CD4-positive, alpha-beta T cell treated with Interferon alpha-2 for 1 hour (primary cell): Measurements from ENCODE around the gene GFRA4.
"Not testable (repeated sequence)": the region's sequence is repeated elsewhere in the genome, so short reads cannot be mapped to it uniquely, and the experiment has no call there.

ENCODE experiments used
- DNase-seq, 2 donors: peaks; one replicate each; pipeline ENCODE4 v3.0.0-alpha.2; 2020 to 2022

Gene GFRA4

DNA sequence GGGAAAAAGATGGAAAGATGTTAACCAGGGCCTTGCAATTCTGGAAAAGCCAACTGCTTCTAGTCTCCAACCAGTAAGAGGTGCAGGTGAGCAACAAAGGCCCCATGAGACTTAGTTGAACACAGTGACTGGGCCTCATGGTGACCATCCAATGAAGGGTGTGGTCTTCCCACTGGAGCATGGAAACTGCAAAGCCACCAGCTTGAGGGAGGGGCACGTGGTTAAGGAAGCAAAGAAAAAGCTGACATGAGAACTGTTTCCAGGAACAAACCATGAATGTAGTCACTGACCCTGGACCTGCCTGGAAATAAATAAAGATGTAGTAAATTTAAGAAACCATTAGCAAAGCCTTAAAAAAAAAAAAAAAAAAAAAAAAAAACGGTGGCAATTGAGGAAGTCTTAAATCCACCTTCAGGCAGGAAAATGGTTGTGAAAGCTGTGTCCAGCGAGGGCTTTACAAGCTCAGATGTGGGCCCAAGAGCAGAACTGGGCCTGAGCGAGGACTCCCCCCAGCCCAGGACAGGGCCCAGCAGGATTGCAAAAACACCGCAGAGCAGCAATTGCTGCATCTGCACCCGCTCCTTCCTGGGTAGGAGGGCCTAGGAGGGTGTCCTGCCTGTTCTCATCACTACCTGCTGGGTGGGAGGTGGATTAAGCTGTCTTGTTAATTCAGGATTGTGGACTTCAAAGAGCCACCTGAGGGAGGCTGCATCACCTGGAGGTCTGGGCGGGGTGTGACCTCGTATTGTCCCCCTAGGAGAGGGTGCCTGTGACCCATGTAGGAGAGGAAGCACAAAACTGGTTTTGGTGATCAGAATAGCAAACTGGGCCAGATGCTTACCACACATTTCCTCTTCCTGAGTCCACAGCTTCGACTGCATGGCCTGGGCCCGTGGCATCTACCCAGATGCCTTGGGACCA, 10.3 kb downstream of the GFRA4 start:
- no peak for DNase-seq

DNA sequence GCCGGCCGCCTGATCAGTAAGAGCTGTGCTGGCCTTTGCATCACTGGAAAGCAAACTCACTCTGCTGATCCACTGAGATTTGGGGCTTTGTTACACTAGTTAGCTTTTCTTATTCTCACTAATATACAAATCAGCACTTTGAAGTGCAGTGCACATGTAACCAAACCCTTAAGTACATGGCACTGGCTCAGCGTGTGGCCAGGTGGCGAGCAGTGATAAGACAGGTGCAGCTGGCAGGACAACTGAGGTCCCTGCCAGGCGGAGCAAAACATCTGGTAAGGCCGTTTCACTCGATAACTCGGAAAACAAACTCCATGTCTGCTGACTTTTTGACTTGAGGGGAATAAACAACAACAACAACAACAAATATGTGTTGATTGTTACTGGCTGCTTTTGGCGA, 11.0 kb downstream of the GFRA4 start:
- no peak for DNase-seq

DNA sequence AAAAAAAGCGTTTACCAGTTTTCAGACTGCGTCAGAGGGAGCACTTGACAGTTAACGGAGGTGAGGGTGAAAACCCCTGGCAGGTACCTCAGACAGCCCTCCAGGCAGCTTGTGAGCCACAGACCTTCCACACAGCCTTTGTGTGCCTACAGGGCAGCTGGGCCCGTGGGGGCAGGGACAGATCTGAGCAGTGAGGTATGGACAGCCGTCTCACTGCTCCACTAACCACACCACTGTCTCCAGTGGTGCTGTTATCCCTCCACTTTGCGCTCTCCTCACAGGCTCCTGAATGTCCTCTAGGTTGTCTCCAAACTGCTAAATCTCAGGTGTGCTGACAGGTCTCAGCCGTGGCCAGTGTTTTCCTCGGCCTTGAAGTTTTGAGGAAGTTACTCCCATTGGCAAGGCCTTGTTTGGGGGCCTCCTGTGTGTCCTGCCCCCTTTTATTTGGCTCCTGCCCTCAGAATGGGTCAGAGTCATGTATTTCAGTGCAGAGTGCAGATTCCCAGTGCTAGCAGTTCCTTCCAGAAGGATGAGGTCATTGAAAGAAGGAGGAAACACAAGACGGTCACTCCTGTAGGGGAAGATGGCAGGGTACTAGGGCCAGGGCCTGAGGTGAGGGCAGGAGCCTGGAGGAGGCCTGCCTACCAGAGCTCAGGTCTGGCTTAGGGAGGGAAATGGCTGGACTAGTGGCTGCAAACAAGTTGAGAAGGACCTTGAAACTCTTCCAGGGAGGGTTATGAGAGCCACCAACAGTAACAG, 11.8 kb downstream of the GFRA4 start:
- DNase-seq: no peak

DNA sequence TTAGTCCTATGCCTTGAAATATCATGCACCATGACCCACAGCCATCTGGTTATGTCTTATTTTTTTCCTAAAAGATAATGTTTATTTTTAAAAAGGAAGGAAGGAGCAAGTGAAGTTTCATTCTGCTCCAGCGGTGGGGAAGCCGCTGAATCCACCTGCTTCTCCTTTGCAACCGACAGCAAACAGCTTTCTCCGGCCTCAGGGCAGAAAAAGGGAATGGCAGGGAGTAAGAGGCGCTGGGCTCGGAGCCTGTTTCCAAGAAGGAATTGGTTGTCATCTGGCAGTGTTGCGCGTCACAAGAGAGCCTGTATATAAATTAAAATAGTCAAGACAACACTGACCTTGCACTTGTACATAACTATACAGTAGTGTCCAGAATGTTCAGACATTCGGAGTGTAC, 14.2 kb downstream of the GFRA4 start:
- no peak for DNase-seq

DNA sequence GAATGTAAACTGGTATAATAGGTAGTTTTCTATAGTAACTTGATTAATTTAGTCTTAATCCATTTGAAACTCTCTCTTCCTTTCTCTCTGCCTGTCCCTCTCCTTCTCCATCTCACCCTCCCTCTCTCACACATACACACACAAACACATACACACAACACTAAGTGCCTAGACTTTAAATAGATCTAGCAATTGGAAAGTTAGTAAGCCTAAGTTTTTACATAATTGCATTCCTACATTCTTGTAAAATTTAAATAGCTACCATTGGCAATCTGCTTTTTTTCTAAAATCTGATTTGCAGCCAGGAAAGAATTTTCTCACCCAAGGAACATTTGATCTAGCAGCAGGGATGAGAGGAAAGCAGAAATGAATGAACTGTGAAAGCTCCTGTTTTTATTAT, 15.7 kb downstream of the GFRA4 start:
- no peak for DNase-seq

DNA sequence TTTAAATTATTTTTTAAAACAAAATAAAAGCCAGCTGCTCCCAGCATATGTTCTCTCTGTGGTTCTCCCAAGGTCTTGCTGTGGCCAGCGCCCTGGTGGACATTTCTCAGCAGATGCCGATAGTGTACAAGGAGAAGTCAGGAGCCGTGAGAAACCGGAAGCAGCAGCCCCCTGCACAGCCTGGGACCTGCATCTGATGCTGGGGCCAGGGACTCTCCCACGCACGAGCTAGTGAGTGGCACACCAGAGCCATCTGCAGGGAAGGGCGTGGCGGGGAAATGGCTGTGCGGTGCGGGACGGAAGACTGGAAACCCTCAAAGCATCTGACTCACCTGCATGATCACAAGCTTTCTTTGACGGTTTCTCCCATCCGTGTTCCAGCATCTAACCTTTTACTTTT, 16.5 kb downstream of the GFRA4 start:
- DNase-seq: no peak

DNA sequence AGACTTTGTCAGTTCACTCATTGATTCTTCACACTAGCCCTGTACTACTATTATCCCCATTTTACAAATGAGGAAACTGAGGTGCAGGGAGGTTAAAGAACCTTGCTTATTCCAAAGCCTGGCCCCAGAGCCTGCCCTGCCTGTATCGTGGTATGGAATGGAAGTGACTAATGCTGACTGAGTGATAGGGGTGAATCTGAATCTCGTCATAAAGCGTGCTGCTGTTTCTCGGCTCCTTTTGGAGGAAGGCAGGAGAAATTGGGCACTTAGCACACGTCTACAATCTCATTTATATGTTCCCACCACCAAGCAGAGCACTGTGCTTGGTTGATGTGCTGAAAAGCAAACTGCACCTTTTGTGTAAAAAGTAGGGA, 17.1 kb downstream of the GFRA4 start:
- no peak for DNase-seq

DNA sequence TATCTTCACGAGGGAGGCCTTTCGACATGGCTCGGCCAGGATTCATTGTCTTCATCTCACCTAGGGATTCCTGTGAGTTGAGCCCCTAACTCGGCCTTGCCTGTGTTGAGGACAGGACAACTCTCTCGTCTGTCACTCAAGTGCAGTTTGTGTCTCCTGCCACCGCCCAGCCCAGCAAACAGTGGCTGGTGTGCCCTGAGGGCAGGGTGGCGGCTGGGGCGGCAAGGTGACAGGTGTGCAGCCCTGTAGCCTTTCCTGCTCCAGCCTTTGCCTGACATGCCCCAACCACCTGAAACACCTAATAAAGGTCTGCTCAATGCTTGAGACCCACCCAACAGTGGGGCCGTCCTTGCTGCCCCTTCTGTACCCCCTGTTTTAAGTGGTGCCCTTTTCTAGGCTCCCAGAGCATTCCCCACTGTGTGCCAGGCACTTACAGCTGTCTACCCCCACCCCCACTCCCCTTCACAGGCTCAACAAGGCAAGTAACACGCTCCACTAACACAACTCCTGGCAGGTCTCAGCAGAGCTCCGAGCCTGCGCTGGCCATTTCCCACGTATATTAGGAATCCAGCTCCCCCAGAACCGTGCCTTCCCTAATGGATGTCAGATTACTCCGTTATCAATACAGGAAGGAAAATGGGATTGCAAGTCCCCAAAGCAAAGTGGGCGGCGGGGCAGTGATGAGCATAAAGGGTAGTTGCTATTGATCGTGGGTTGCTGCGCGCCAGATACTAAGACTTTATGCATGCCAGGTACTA, 17.7 kb downstream of the GFRA4 start:
- no peak for DNase-seq

DNA sequence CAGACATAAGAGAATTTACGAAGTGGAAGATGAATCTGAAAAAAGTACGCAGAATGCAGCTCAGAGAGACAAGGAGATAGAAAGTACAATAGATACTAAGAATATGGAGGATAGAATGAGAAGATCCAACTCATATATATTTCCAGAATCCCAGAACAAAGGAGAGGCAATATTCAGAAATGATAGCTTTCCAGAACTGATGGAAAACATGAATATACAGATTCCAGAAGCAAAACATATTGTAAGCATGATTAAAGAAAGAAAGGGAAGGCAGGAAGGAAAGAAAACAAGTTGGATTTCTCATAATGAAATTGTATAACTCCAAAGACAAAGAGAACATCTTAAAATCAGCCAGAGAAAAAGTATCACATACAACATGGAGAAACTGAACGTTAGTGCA, 22.9 kb downstream of the GFRA4 start:
- no peak for DNase-seq

DNA sequence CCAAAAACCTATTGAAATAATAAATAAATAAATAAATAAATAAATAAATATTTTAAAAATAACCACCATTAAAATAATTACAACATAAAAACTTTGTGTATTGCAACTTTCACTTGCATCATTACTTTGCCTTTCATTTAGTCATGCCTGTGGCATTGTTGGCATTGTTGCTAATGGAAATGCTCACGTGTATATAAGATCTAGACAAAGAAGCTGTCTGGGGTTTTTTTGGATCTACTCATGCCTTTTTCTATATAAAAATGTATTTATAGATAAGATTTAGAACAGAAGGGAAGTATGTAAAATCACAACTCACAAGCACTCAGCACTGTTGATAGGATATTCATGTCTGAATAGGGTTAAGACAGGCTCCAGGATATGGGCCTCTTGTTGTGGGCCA, 27.9 kb downstream of the GFRA4 start:
- no peak for DNase-seq

DNA sequence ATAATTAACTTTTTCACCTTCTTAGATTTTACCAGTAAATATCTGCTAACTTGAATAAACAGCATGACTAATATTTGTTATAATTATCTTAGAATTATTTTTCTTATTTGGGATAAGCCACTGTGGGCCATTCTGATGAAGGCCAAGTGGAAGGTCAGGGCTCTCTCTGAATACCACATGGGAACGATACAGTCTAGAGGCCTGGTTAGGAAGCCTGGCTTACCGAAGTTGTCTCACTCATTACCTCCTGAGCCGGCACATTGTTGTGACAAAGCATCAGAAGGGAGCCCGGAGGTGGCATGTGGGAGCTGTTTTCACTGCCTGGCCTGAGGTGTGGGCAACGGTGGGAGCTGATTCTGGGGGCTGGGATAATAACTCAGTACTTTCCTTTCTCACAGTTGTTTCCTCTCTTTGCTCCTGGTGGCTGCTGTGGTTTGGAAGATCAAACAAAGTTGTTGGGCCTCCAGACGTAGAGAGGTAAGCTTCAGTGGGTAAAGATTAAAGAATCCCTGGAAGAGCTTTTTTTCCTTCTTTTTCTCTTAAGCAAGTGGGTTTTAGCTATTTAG, 29.2 kb downstream of the GFRA4 start:
- no peak for DNase-seq

DNA sequence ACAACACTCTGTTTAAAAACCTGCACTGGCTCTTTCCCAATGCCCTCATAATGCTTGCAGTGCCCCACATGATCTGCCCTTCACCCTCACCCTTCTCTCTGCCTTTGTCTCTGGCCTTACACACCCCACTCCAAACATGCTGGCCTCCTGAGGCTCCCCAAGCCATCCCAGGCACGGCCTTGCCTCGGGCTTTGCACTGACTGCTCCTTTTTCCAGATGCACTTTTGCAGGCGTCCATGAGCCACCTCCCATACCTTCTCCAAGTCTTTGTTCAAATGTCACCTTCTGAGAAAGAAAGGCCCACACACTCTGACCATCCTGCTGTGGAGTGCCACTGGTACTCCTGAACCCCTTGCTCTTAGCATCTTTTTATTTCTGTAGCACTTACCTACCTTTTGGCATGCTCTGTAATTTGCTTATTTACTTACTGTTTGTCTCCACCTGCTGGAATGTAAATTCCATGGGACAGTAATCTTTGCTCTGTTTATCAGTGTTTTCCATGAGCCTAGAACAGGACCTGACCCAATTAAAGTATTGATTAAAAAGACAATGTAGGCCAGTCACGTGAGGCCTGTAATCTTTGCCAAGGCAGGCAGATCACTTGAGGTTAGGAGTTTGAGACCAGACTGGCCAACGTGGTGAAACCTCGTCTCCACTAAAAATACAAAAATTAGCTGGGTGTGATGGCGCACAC, 30.7 kb downstream of the GFRA4 start:
- DNase-seq: no peak

DNA sequence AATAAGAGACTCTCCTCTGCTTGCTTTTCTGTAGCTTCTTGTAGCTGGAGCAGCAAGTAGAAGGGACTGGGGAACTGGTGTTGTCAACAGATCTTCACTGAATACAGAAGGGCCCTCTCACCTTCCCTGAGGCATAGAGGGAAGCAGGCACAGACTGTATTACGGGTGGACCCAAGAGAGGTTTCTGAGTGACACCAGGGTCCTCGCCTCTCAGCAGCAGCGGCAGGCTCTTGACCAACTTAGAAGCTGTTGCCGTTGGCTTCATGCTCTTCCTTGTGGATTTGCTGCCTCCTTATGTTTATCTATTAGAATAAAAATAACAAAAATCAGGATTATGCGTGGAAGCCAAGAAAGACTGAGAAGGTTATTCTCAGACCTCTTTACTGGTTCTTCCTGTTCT, 31.7 kb downstream of the GFRA4 start:
- no peak for DNase-seq

DNA sequence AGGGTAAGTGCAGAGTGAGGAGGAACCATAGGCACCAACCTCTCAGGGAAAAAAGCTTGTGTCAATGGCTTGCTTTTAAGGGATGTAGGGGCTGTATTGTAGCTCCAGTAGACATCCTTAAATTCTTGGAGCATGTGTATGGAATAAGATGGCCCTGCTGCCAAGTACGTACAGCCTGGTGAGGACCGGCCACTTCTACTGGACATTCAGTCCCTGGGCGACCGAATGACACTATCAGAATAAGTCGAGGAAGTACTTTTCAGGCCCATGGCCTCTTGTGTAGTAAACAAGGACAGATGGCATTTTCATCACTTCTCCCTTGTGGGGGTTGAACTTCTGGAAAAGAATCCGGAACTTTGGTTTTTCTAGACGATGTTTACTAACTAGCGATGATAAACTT, 32.8 kb downstream of the GFRA4 start:
- DNase-seq: no peak

DNA sequence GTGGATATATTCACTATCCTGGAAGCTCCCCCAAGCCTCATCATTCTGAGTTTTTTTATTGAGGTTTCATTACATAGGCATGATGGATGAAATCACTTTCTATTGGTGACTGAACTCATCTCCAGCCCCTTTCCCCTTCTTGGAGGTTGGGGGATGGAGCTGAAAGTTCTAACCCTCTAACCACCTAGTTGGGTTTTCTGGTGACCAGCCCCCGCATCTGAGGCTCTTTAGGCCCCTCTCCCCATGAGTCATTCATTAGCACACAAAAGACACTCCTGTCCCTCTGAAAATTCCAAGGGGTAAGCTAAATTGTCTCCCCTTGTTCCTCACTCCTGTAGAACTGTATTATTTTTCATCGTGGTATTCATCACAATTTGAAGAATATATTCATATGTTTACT, 33.3 kb downstream of the GFRA4 start:
- no peak for DNase-seq

DNA sequence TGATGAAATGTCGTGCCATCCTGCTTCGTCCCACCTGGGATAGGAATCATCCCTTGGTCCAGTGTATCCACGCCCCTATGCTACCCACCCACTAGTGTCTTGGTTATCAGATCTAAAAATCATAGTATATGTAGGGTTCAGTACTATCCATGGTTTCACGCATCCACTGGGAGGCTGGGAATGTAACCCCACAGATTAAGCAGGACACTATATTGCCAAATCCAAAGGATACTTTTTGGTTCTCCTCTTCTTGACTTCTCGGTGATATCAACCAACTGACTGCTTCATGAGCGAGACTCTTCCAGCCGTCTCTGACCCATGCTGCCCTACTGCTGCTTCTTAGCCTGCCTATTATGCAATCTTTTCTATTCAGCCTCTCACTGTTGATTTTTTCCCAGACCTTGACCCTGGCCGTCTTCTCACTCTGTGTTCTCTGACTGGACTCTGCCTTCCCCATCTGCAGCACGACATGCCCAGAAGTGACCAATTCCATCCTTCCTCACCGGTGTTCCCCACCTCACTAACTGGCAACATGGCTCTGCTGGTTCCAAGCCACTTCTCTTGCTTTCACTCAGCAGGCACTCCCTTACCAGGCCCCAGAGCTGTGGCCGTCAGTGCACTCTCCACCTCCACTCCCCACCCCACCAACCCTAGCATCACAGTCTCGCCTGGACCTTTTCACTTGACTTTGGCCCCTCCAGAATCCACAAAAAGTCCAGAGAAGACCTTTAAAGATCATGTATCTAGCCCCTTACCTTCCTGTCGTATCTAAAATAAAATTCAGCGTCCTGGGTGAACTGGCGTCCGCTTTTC, 34.5 kb downstream of the GFRA4 start:
- DNase-seq: no peak

DNA sequence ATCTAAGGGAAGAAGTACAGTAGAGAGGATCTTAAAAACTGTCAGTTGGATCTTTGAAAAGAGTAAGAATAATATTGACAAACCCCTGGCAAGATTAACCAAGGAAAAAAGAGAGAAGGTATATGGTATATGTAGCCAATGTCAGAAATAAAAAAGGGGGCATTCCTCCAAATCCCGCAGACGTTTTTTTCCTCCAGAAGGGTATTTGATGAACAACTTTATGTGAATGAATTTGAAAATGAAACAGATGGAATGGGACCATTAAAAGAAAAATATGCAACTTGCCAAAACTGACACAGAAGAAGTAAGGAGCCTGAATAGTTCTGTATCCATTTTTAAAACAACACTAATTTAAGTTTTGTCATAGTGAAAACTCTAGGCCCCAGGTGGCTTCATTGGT, 35.7 kb downstream of the GFRA4 start:
- no peak for DNase-seq

DNA sequence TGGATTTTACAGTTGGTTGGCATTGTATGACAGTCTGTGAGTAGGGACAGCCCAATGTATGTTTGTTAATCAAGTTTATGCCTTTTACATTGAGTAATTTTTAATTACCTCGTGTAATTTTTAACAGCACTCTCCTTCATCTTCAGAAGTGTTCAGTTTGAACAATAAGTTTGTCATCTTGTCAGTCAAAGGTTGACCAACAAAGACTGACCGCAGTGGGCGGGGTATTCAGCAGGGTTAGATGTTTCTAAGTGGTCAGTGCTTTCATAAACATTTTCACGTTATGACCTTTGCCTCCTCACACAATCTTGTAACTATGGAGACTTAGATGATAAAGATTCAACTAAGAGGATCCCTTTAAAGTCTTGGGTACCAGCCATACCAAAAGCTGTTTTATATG, 40.8 kb downstream of the GFRA4 start:
- DNase-seq: no peak

DNA sequence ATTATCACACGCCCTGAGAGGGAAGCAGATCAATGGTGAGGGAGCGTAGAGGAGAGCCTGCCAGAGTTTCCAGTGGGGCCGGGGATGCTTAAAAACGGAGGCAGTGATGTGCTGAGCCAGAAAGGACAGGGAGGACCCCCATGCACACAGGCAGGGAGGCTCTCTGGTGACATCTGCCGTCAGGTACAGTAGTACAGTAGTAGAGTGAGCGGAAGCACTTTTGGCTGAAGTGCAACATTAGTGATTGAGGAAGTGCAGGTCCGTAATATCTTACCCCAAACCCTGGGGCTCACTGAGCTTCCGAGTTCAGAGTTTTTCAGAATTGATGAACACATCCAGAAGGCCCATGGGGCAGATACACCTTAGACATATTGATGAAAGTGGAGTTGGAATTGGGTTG, 42.1 kb downstream of the GFRA4 start:
- no peak for DNase-seq

DNA sequence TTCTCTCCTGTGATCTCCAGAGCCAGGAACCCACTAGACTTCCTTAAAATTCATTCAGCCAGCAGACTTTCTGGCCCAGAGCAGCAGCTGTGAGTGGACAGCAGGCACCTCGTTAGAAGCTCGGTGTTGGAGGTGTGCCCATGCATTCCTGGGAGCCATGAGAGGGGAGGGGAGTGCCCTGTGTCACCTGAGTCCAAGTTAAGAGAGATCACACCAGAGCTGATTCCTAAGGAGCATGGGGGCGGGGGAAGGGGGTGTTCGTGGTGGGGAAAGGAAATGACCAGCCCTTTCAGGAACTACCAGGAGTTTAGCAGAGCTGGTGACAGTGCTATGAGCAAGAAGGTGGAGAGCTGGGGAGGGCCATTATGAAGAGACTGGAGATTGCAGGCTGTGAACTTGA, 46.9 kb downstream of the GFRA4 start:
- no peak for DNase-seq

DNA sequence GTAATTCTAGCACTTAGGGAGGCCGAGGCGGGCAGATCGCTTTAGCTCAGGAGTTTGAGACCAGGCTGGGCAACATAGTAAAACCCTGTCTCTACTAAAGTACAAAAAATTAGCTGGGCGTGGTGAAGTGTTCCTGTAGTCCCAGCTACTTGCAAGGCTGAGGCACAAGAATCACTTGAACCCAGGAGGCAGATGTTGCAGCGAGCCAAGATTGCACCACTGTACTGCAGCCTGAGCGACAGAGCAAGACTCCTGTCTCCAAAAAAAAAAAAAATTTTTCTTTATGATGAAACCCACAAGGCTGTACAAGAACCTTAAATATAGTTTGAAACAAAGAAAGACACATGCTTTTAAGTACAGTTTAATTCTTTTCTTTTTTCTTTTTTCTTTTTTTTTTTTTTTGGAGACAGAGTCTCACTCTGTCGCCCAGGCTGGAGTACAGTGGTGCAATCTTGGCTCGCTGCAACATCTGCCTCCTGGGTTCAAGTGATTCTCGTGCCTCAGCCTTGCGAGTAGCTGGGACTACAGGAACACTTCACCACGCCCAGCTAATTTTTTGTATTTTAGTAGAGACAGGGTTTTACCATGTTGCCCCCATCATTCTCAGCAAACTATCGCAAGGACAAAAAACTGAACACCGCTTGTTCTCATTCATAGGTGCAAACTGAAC, 47.9 kb downstream of the GFRA4 start:
- DNase-seq: not testable (repeated sequence)
